Activated CD4-positive, alpha-beta T cell treated with anti-CD3 and anti-CD28 coated beads for 36 hours (primary cell): ENCODE results near the gene ASIC4. TPM values are rescaled to one million over a fixed set of nuclear protein-coding genes. Genes with fewer than 3 reads are reported as not detected.

Source experiments
- ATAC-seq: fragments of 200-7000 bp; cut with Tn5 transposase; one replicate; pipeline ENCODE4 v1.10.0; 2021; ENCODE audit warnings: mild to moderate bottlenecking, moderate library complexity
- CTCF ChIA-PET: fragments of 350-600 bp; sonication (Branson Sonifier 250); formaldehyde crosslinking; loops from one replicate; lab custom pipeline; 2021; ENCODE audit warnings: antibody characterized with exemption; lab: Charles Lee
- POLR2A ChIA-PET: fragments of 350-600 bp; sonication (Branson Sonifier 250); formaldehyde crosslinking; loops from one replicate; lab custom pipeline; 2021; ENCODE audit warnings: antibody characterized with exemption, inconsistent platforms; lab: Charles Lee
- DNase-seq: peaks from one replicate; pipeline ENCODE4 v3.0.0-alpha.2; 2020
- H3K27ac Mint-ChIP-seq: one replicate; pipeline ENCODE4 v1.8.0; 2021; ENCODE audit warnings: mixed read lengths
- H3K27me3 Mint-ChIP-seq: one replicate; pipeline ENCODE4 v1.8.0; 2021; ENCODE audit warnings: mixed read lengths
- H3K36me3 Mint-ChIP-seq: one replicate; pipeline ENCODE4 v1.8.0; 2021; ENCODE audit warnings: low read depth, mixed read lengths
- H3K4me1 Mint-ChIP-seq: one replicate; pipeline ENCODE4 v1.8.0; 2021; ENCODE audit warnings: mixed read lengths
- H3K4me3 Mint-ChIP-seq: one replicate; pipeline ENCODE4 v1.8.0; 2021; ENCODE audit warnings: mild to moderate bottlenecking, moderate library complexity, mixed read lengths
- H3K9me3 Mint-ChIP-seq: one replicate; pipeline ENCODE4 v1.8.0; 2021; ENCODE audit warnings: low read depth, mixed read lengths
- intact Hi-C, 2 experiments: fragments of 100-400 bp; cut with DNase I in 1 of 2; cut with micrococcal nuclease in 1 of 2; formaldehyde crosslinking; loops; one replicate each; pipeline versions ENCODE4 v1.14.2 to v1.15.1; 2022 to 2024; cut with DNase I, micrococcal nuclease
- total RNA-seq, 2 experiments: library from RNA; stranded (reverse); gene quantifications; one replicate each; pipeline ENCODE4 v1.2.3, GENCODE V29; 2021

ASIC4 gene
- total RNA-seq, 2 experiments from 2014 or later = not detected

DNA sequence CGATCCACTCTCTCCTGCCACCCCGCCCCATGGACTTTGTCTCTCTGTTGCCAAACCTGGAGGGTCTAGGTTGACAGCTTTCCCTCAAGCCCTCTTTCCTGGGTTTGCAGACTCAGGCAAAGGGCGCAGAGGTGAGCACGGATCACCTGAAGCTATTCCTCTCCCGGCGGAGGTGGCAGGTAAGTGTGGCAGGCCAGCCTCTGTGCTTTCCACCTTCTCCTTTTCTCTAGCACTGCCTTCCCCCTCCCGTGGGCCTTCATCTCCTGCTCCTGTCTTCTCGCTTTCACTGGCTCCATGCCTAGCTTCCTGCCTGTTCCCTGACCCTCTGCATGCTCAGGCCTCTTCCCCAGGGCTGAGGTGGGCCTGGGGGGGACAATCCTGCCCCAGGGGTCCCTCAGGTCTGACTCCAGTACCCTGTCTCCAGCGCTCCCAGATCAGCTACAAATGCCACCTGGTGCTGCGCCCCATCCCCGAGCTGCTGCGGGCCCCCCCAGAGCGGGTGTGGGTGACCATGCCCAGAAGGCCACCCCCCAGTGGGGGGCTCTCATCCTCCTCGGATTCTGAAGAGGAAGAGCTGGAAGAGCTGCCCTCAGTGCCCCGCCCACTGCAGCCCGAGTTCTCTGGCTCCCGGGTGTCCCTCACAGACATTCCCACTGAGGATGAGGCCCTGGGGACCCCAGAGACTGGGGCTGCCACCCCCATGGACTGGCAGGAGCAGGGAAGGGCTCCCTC is 31.4 kb upstream of the ASIC4 start:
- intact Hi-C loops = no loop called here
- CTCF ChIA-PET = interaction anchor here (0.8 to 2.6 kb wide), 7 partner anchors 13 to 55 kb away, joined by 3 to 12 read pairs (median 4); partner anchors contain the start of gene GMPPA
- Mint-ChIP-seq H3K9me3 (no peaks in the 10 kb centered on the region), H3K4me3 (no peak overlapping the region), H3K4me1 (peaks cover 6% of the 10 kb centered on the region), H3K27me3 (peaks cover 27% of the 10 kb centered on the region), H3K36me3 (no peaks in the 10 kb centered on the region), H3K27ac (no peak overlapping the region)
- POLR2A ChIA-PET = no interaction called here
- DNase-seq (no peak), ATAC-seq (no peak)

DNA sequence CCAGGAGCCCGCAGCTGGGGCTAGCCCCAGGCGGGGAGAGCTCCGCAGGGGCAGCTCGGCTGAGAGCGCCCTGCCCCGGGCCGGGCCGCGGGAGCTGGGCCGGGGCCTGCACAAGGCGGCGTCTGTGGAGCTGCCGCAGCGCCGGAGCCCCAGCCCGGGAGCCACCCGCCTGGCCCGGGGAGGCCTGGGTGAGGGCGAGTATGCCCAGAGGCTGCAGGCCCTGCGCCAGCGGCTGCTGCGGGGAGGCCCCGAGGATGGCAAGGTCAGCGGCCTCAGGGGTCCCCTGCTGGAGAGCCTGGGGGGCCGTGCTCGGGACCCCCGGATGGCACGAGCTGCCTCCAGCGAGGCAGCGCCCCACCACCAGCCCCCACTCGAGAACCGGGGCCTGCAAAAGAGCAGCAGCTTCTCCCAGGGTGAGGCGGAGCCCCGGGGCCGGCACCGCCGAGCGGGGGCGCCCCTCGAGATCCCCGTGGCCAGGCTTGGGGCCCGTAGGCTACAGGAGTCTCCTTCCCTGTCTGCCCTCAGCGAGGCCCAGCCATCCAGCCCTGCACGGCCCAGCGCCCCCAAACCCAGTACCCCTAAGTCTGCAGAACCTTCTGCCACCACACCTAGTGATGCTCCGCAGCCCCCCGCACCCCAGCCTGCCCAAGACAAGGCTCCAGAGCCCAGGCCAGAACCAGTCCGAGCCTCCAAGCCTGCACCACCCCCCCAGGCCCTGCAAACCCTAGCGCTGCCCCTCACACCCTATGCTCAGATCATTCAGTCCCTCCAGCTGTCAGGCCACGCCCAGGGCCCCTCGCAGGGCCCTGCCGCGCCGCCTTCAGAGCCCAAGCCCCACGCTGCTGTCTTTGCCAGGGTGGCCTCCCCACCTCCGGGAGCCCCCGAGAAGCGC is 30.6 kb upstream of the ASIC4 start:
- CTCF ChIA-PET = interaction anchor here (1.1 to 2.6 kb wide), 2 partner anchors 15 to 46 kb away, joined by 4 to 12 read pairs; partner anchors contain the start of gene GMPPA
- Mint-ChIP-seq H3K9me3 (no peaks in the 10 kb centered on the region), H3K4me3 (peak overlapping the region; percentile 15), H3K4me1 (peaks cover 6% of the 10 kb centered on the region), H3K27ac (no peak overlapping the region), H3K27me3 (peaks cover 27% of the 10 kb centered on the region), H3K36me3 (no peaks in the 10 kb centered on the region)
- no peak for DNase-seq
- POLR2A ChIA-PET = no interaction called here
- intact Hi-C loops = no loop called here
- peak; percentile 38 for ATAC-seq

DNA sequence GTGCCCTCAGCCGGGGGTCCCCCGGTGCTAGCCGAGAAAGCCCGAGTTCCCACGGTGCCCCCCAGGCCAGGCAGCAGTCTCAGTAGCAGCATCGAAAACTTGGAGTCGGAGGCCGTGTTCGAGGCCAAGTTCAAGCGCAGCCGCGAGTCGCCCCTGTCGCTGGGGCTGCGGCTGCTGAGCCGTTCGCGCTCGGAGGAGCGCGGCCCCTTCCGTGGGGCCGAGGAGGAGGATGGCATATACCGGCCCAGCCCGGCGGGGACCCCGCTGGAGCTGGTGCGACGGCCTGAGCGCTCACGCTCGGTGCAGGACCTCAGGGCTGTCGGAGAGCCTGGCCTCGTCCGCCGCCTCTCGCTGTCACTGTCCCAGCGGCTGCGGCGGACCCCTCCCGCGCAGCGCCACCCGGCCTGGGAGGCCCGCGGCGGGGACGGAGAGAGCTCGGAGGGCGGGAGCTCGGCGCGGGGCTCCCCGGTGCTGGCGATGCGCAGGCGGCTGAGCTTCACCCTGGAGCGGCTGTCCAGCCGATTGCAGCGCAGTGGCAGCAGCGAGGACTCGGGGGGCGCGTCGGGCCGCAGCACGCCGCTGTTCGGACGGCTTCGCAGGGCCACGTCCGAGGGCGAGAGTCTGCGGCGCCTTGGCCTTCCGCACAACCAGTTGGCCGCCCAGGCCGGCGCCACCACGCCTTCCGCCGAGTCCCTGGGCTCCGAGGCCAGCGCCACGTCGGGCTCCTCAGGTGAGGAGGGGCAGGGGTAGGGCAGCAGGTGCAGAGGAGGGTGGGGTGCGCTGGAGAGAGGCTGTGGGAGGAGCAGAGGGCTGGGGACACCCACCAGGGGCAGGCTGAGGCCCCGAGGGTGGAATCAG is 29.7 kb upstream of the ASIC4 start:
- ChIA-PET POLR2A (interaction anchor here (0.6 kb wide), 1 partner anchor 80 kb away, joined by 3 read pairs; no protein-coding TSS in a partner anchor), CTCF (interaction anchor here (0.6 to 2.6 kb wide), 3 partner anchors 17 to 169 kb away, joined by 3 to 12 read pairs (median 3); no protein-coding TSS in a partner anchor)
- intact Hi-C loops = no loop called here
- ATAC-seq (peak; percentile 51), DNase-seq (peak; percentile 27)
- Mint-ChIP-seq H3K27me3 (peaks cover 27% of the 10 kb centered on the region), H3K4me1 (peaks cover 6% of the 10 kb centered on the region), H3K9me3 (no peaks in the 10 kb centered on the region), H3K27ac (no peak overlapping the region), H3K36me3 (no peaks in the 10 kb centered on the region), H3K4me3 (peak overlapping the region; percentile 15)

DNA sequence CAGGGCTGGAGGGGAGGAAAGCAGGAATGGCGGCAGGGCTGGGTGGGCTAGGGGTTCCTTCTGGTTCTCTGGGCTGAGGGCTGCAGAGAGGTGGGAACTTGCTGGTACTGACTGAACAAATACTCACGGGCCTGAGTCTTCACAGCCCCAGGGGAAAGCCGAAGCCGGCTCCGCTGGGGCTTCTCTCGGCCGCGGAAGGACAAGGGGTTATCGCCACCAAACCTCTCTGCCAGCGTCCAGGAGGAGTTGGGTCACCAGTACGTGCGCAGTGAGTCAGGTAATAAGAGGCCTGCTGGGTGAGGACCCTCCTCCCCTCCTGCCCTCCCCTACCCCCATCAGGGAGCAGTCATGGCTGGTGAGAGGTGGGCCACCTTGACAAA is 29.1 kb upstream of the ASIC4 start:
- no peak overlapping the region for H3K27ac Mint-ChIP-seq
- CTCF ChIA-PET = interaction anchor here (0.6 to 2.6 kb wide), 4 partner anchors 9 to 169 kb away, joined by 3 to 12 read pairs (median 3); no protein-coding TSS in a partner anchor
- H3K4me1 Mint-ChIP-seq = peaks cover 6% of the 10 kb centered on the region
- intact Hi-C loops = no loop called here
- ATAC-seq = no peak
- peaks cover 27% of the 10 kb centered on the region for H3K27me3 Mint-ChIP-seq
- POLR2A ChIA-PET = interaction anchor here (0.6 kb wide), 1 partner anchor 80 kb away, joined by 3 read pairs; no protein-coding TSS in a partner anchor
- no peak for DNase-seq
- no peaks in the 10 kb centered on the region for H3K9me3 Mint-ChIP-seq
- H3K36me3 Mint-ChIP-seq = no peaks in the 10 kb centered on the region
- no peak overlapping the region for H3K4me3 Mint-ChIP-seq

DNA sequence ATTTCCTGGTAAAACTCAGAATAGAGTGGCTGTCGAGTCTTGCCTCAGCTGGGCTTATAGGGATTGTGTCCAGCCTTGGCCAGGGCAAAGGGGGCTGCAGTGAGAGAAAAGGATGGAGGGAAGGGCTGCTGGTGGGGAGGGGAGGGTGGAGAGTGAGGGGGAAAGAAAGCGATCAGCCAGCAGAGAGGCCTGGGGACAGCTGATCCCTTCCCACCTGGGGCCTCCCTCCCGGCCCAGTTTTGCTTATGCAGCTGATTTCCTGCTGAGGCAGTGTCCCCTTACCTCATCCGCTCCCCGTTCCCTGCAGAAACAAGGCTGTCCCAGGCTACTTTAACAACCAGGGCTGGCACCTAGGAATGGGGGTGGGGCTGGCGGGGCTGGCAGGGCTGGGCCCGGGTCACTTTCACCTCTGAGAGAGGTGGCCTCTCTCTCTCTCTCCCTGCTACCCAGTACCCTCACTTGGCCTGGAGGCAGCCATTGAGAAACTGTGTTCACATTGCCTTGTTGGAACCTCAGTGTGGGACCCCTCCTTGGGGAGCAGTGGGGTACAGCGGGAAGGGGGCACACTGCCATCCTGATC is 27.8 kb upstream of the ASIC4 start:
- Mint-ChIP-seq H3K36me3 (no peaks in the 10 kb centered on the region), H3K9me3 (no peaks in the 10 kb centered on the region), H3K27ac (no peak overlapping the region), H3K4me1 (peaks cover 6% of the 10 kb centered on the region), H3K4me3 (no peak overlapping the region), H3K27me3 (peaks cover 27% of the 10 kb centered on the region)
- DNase-seq (no peak), ATAC-seq (no peak)
- POLR2A ChIA-PET = no interaction called here
- intact Hi-C loops = no loop called here
- CTCF ChIA-PET = interaction anchor here (0.6 to 1.7 kb wide), 9 partner anchors 8 to 74 kb away, joined by 3 to 6 read pairs (median 3); a partner anchor contains a TSS

DNA sequence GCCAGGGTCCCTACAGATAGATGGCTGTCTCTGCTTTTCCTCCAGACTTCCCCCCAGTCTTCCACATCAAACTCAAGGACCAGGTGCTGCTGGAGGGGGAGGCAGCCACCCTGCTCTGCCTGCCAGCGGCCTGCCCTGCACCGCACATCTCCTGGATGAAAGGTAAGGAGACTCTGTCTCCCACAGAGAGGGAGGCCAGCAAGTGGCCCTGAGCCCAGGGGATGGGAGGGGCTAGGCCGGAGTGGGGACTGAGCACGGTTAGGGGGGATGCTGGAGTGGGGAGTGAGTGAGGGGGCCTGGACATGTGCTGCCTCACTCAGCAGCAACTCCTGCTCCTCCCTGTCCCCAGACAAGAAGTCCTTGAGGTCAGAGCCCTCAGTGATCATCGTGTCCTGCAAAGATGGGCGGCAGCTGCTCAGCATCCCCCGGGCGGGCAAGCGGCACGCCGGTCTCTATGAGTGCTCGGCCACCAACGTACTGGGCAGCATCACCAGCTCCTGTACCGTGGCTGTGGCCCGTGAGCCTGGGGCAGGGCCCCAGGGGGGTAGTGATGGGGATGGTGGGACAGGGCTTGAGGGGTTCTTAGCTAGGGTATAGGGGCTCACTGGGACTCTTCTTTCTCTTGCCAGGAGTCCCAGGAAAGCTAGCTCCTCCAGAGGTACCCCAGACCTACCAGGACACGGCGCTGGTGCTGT is 26.0 kb upstream of the ASIC4 start:
- CTCF ChIA-PET = interaction anchor here (0.5 to 2.0 kb wide), 4 partner anchors 9 to 42 kb away, joined by 3 to 6 read pairs (median 4); no protein-coding TSS in a partner anchor

DNA sequence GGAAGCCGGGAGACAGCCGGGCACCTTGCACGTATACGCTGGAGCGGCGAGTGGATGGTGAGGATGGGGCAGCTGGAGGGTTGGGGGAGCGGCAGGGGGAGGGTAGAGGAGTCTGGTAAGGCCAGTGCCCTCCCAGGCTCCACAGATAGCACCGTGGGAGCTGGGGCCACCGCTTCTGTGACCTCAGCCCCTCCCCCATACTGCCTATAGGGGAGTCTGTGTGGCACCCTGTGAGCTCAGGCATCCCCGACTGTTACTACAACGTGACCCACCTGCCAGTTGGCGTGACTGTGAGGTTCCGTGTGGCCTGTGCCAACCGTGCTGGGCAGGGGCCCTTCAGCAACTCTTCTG is 25.5 kb upstream of the ASIC4 start:
- ATAC-seq (no peak), DNase-seq (no peak)
- POLR2A ChIA-PET = no interaction called here
- intact Hi-C loops = no loop called here
- Mint-ChIP-seq H3K4me1 (peaks cover 6% of the 10 kb centered on the region), H3K9me3 (no peaks in the 10 kb centered on the region), H3K27ac (no peak overlapping the region), H3K36me3 (no peaks in the 10 kb centered on the region), H3K4me3 (no peak overlapping the region), H3K27me3 (peaks cover 40% of the 10 kb centered on the region)
- CTCF ChIA-PET = interaction anchor here (0.7 to 2.0 kb wide), 2 partner anchors 8 to 13 kb away, joined by 4 to 6 read pairs; no protein-coding TSS in a partner anchor

More for the DNA sequence above, 26.0 kb upstream of the ASIC4 start:
- POLR2A ChIA-PET = no interaction called here
- H3K27me3 Mint-ChIP-seq = peaks cover 38% of the 10 kb centered on the region
- ATAC-seq (no peak), DNase-seq (no peak)
- H3K36me3 Mint-ChIP-seq = no peaks in the 10 kb centered on the region
- intact Hi-C loops = no loop called here
- no peaks in the 10 kb centered on the region for H3K9me3 Mint-ChIP-seq
- H3K4me1 Mint-ChIP-seq = peaks cover 6% of the 10 kb centered on the region
- H3K4me3 Mint-ChIP-seq = no peak overlapping the region
- no peak overlapping the region for H3K27ac Mint-ChIP-seq

DNA sequence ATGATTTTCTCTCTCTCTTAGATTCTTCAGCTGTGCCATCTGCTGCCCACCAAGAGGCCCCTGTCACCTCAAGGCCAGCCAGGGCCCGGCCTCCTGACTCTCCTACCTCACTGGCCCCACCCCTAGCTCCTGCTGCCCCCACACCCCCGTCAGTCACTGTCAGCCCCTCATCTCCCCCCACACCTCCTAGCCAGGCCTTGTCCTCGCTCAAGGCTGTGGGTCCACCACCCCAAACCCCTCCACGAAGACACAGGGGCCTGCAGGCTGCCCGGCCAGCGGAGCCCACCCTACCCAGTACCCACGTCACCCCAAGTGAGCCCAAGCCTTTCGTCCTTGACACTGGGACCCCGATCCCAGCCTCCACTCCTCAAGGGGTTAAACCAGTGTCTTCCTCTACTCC is 25.0 kb upstream of the ASIC4 start:
- no peak for DNase-seq
- no peaks in the 10 kb centered on the region for H3K36me3 Mint-ChIP-seq
- POLR2A ChIA-PET = no interaction called here
- H3K4me3 Mint-ChIP-seq = no peak overlapping the region
- peaks cover 39% of the 10 kb centered on the region for H3K27me3 Mint-ChIP-seq
- no peak for ATAC-seq
- no peak overlapping the region for H3K27ac Mint-ChIP-seq
- H3K9me3 Mint-ChIP-seq = no peaks in the 10 kb centered on the region
- CTCF ChIA-PET = interaction anchor here (2.0 kb wide), 1 partner anchor 13 kb away, joined by 6 read pairs; no protein-coding TSS in a partner anchor
- intact Hi-C loops = no loop called here
- H3K4me1 Mint-ChIP-seq = peaks cover 3% of the 10 kb centered on the region

DNA sequence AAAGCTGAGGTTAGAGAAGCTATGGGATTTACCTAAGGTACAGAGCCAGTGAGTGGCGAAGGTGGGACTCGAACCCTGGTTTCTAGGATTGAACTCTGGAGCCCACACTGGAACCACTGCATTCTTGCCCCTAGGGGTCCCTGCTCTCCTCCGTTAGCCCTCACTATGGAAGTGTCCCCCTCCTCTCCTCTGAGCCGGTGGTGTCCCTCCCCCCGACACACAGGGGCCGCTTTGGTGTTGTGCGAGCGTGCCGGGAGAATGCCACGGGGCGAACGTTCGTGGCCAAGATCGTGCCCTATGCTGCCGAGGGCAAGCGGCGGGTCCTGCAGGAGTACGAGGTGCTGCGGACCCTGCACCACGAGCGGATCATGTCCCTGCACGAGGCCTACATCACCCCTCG is 24.1 kb upstream of the ASIC4 start:
- no peak for DNase-seq
- Mint-ChIP-seq H3K27ac (no peak overlapping the region), H3K4me3 (no peak overlapping the region), H3K4me1 (peaks cover under 1% of the 10 kb centered on the region), H3K9me3 (no peaks in the 10 kb centered on the region), H3K27me3 (peaks cover 43% of the 10 kb centered on the region), H3K36me3 (no peaks in the 10 kb centered on the region)
- CTCF ChIA-PET = interaction anchor here (2.0 kb wide), 1 partner anchor 14 kb away, joined by 6 read pairs; no protein-coding TSS in a partner anchor
- POLR2A ChIA-PET = no interaction called here
- ATAC-seq = no peak
- intact Hi-C loops = no loop called here

DNA sequence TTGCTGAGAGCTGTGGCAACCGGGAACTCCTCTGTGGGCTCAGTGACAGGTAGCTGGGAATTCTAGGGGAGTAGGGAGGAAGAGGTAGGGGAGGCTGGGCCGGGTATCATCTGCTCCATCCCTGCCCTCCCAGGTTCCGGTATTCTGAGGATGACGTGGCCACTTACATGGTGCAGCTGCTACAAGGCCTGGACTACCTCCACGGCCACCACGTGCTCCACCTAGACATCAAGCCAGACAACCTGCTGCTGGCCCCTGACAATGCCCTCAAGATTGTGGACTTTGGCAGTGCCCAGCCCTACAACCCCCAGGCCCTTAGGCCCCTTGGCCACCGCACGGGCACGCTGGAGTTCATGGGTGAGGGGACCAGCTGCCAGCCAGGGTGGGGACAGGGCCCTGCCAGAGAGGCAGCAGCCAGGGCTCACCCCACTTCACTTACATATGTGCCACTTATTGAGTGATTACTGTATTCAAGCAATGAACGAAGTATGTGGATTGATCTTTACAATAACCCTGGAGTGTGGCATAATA is 23.6 kb upstream of the ASIC4 start:
- Mint-ChIP-seq H3K27ac (no peak overlapping the region), H3K9me3 (no peaks in the 10 kb centered on the region), H3K36me3 (no peaks in the 10 kb centered on the region), H3K4me1 (no peaks in the 10 kb centered on the region), H3K4me3 (no peak overlapping the region), H3K27me3 (peaks cover 43% of the 10 kb centered on the region)
- DNase-seq = no peak
- ChIA-PET POLR2A (no interaction called here), CTCF (interaction anchor here (1.4 to 2.0 kb wide), 3 partner anchors 15 to 40 kb away, joined by 4 to 6 read pairs (median 4); no protein-coding TSS in a partner anchor)
- intact Hi-C loops = no loop called here
- no peak for ATAC-seq
